ENCODE measurements around the gene PCNX3. TPM values are rescaled to one million over a fixed set of nuclear protein-coding genes. Genes with fewer than 3 reads are reported as not detected.

PCNX3 gene
- total and polyA plus RNA-seq, 2 of the 13 experiments (the other 11 are each of a cell fraction or from before 2014, with no cell fraction given) = 16.2 to 23.0 TPM

- TF ChIP-seq ZBED4 (CRISPR knock-in tag; IDR thresholded peaks at IDR 0.05; ENCODE audit: borderline replicate concordance) (no peak), ZSCAN5A (CRISPR knock-in tag; IDR thresholded peaks at IDR 0.05; ENCODE audit: borderline replicate concordance) (no peak), ZNF292 (CRISPR knock-in tag; IDR thresholded peaks at IDR 0.05; ENCODE audit: borderline replicate concordance, low read depth) (peak; percentile 76; the same call in 1 of the 2 replicates), PTBP1 (IDR thresholded peaks at IDR 0.05; ENCODE audit: low read depth, low read length, poor library complexity, severe bottlenecking) (no peak), ZNF343 (CRISPR knock-in tag; IDR thresholded peaks at IDR 0.05) (peak; percentile 71; the same call in 1 of the 2 replicates), KAT7 (CRISPR knock-in tag; IDR thresholded peaks at IDR 0.05; ENCODE audit: borderline replicate concordance) (peak; percentile 70; the same call in 1 of the 2 replicates), AGO1 (IDR thresholded peaks at IDR 0.05; ENCODE audit: low read depth, low read length, poor library complexity, severe bottlenecking) (peak; percentile 82), EEA1 (CRISPR knock-in tag; IDR thresholded peaks at IDR 0.05; ENCODE audit: borderline replicate concordance) (no peak), CENPBD1 (CRISPR knock-in tag; IDR thresholded peaks at IDR 0.05; ENCODE audit: borderline replicate concordance, low read depth) (no peak; the same call in 1 of the 2 replicates), HOXA3 (CRISPR knock-in tag; IDR thresholded peaks at IDR 0.05) (peak; percentile 99), ZFP37 (CRISPR knock-in tag; IDR thresholded peaks at IDR 0.05; ENCODE audit: borderline replicate concordance) (no peak), ATF3 (CRISPR knock-in tag; IDR thresholded peaks at IDR 0.05) (no peak), MATR3 (CRISPR knock-in tag; IDR thresholded peaks at IDR 0.05) (no peak), ETS1 (CRISPR knock-in tag; IDR thresholded peaks at IDR 0.05) (no peak), DBP (CRISPR knock-in tag; IDR thresholded peaks at IDR 0.05; ENCODE audit: not compliant biosample characterization) (no peak), SMC3 (IDR thresholded peaks at IDR 0.05; ENCODE audit: low read length) (no peak), ZBTB25 (CRISPR knock-in tag; IDR thresholded peaks at IDR 0.05) (peak; percentile 100), FOXM1 (CRISPR knock-in tag; IDR thresholded peaks at IDR 0.05) (no peak)
These were observed 45.3 kb upstream of the PCNX3 start, which contains the start of gene ZNRD2 (continued) for GRCh38 chr11:65569973-65570918.
